Glutamatergic neuron (in vitro differentiated cells): ENCODE measurements around the gene NRG4. TPM values are rescaled to one million over a fixed set of nuclear protein-coding genes. Genes with fewer than 3 reads are reported as not detected.

Source experiments
- DNase-seq: peaks from one replicate; pipeline ENCODE4 v3.0.0; 2022
- H3K27ac Mint-ChIP-seq: one replicate; pipeline ENCODE4 v1.8.0; 2020; ENCODE audit warnings: mild to moderate bottlenecking, mixed read lengths, inconsistent platforms; ENCODE audit not compliant: unreplicated experiment
- H3K27me3 Mint-ChIP-seq: one replicate; pipeline ENCODE4 v1.8.0; 2020; ENCODE audit warnings: mild to moderate bottlenecking, moderate library complexity, mixed read lengths, inconsistent platforms; ENCODE audit not compliant: unreplicated experiment
- H3K36me3 Mint-ChIP-seq: one replicate; pipeline ENCODE4 v1.8.0; 2020; ENCODE audit warnings: mild to moderate bottlenecking, mixed read lengths, inconsistent platforms; ENCODE audit not compliant: unreplicated experiment
- H3K4me1 Mint-ChIP-seq: one replicate; pipeline ENCODE4 v1.8.0; 2020; ENCODE audit warnings: mild to moderate bottlenecking, low read depth, mixed read lengths, inconsistent platforms; ENCODE audit not compliant: unreplicated experiment
- H3K4me3 Mint-ChIP-seq: one replicate; pipeline ENCODE4 v1.8.0; 2020; ENCODE audit warnings: mild to moderate bottlenecking, mixed read lengths, inconsistent platforms; ENCODE audit not compliant: unreplicated experiment
- H3K9me3 Mint-ChIP-seq: one replicate; pipeline ENCODE4 v1.8.0; 2020; ENCODE audit warnings: mild to moderate bottlenecking, moderate library complexity, mixed read lengths, inconsistent platforms; ENCODE audit not compliant: unreplicated experiment
- total RNA-seq: library from RNA; stranded (reverse); fragmentation: NEBNext Ultra II Directional; extraction: Animal tissue kit (Norgen Biotek cat#: 25700); gene quantifications from one replicate; pipeline ENCODE4 v1.2.1, GENCODE V29; 2021; ENCODE audit not compliant: unreplicated experiment
- TF ChIP-seq, protein P1 (sequence below): fragments of 200-600 bp; sonication (generic); IDR thresholded peaks from one replicate; pipeline ENCODE4 v1.5.0; 2021; ENCODE audit not compliant: partially characterized antibody, unreplicated experiment

The NRG4 gene
- total RNA-seq, 1 donor from 2014 or later: not detected

DNA sequence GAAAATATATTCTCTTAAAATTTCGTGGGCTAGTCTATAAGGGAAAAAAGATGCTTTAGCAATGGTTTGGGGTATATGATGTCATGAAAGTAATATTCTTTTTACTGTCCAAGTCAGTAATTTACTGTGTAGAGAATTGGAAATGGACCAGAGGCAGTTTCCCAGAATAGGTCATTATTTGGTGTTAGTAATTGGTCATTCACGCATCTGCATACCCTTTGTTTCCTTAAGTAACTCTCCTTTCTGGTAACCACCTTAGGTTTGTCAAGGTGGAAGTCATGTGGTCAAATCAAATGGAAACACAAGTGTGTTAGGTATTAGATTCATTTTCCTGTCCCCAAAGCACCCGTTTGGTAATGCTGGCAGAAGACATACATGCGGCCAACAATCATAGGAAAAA lies 84.6 kb downstream of the NRG4 start:
- peaks cover 4% of the 10 kb centered on the region for H3K4me1 Mint-ChIP-seq
- H3K4me3 Mint-ChIP-seq: no peak overlapping the region
- no peak overlapping the region for H3K27ac Mint-ChIP-seq
- TF ChIP-seq, protein P1, sequence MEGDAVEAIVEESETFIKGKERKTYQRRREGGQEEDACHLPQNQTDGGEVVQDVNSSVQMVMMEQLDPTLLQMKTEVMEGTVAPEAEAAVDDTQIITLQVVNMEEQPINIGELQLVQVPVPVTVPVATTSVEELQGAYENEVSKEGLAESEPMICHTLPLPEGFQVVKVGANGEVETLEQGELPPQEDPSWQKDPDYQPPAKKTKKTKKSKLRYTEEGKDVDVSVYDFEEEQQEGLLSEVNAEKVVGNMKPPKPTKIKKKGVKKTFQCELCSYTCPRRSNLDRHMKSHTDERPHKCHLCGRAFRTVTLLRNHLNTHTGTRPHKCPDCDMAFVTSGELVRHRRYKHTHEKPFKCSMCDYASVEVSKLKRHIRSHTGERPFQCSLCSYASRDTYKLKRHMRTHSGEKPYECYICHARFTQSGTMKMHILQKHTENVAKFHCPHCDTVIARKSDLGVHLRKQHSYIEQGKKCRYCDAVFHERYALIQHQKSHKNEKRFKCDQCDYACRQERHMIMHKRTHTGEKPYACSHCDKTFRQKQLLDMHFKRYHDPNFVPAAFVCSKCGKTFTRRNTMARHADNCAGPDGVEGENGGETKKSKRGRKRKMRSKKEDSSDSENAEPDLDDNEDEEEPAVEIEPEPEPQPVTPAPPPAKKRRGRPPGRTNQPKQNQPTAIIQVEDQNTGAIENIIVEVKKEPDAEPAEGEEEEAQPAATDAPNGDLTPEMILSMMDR: no peak
- DNase-seq: no peak
- H3K9me3 Mint-ChIP-seq: peaks cover 7% of the 10 kb centered on the region
- H3K27me3 Mint-ChIP-seq: peaks cover 3% of the 10 kb centered on the region
- no peaks in the 10 kb centered on the region for H3K36me3 Mint-ChIP-seq

GRCh38 chr15:75926931-75927330 lies 85.3 kb downstream of the NRG4 start:
- no peak for DNase-seq
- TF ChIP-seq, protein P1: no peak
- no peak overlapping the region for H3K4me3 Mint-ChIP-seq
- H3K36me3 Mint-ChIP-seq: no peaks in the 10 kb centered on the region
- peaks cover 4% of the 10 kb centered on the region for H3K4me1 Mint-ChIP-seq
- H3K9me3 Mint-ChIP-seq: peaks cover 7% of the 10 kb centered on the region
- H3K27me3 Mint-ChIP-seq: peaks cover 3% of the 10 kb centered on the region
- H3K27ac Mint-ChIP-seq: no peak overlapping the region

DNA sequence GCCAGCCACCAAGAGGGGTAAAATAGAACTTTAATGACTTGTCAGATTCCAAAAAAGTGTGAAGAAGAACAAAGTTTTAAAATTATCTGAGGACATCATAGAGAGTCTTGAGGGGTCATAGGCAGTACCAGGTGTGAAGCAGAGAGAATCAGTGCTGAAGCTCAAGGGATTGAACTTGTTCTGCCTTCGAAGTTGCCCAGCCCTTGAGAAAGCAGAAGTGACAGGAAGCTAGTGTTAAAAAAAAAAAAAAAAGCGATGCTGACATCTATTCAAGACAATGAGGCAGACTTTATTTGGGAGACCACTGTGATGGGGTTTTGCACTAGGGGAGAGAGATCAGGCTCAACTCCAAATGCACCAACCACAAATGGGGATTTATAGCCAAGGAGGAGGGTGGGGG lies 86.8 kb downstream of the NRG4 start:
- Mint-ChIP-seq H3K27me3 (peaks cover 3% of the 10 kb centered on the region), H3K36me3 (no peaks in the 10 kb centered on the region), H3K4me1 (peaks cover 4% of the 10 kb centered on the region), H3K27ac (no peak overlapping the region), H3K9me3 (peaks cover 7% of the 10 kb centered on the region), H3K4me3 (no peak overlapping the region)
- TF ChIP-seq, protein P1: no peak
- DNase-seq: no peak

GRCh38 chr15:75924576-75924975 lies 87.6 kb downstream of the NRG4 start:
- TF ChIP-seq, protein P1: no peak
- Mint-ChIP-seq H3K9me3 (peaks cover 7% of the 10 kb centered on the region), H3K27me3 (peaks cover 3% of the 10 kb centered on the region), H3K4me1 (peaks cover 4% of the 10 kb centered on the region), H3K27ac (no peak overlapping the region), H3K36me3 (no peaks in the 10 kb centered on the region), H3K4me3 (no peak overlapping the region)
- no peak for DNase-seq

DNA sequence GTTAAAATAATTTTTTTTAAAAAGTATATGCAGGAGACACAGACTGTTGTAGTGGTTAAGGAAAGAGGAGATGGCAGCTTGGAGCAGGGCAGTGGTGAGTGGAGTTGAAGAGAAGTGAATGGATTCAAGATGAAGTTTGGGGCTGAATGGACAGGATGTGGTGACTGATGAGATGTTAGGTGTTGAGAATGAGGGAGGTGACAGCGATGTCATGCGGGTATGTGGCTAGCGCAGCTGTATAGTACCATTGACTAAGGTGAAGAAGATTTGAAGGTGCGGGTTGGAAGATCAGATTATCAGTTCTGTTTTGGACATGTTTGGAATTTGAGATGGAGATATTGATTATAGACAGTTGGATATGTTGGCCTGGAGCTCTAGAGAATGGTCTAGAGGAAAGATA lies 88.5 kb downstream of the NRG4 start:
- peaks cover 4% of the 10 kb centered on the region for H3K4me1 Mint-ChIP-seq
- H3K4me3 Mint-ChIP-seq: no peak overlapping the region
- DNase-seq: no peak
- peaks cover 7% of the 10 kb centered on the region for H3K9me3 Mint-ChIP-seq
- TF ChIP-seq, protein P1: no peak
- H3K27me3 Mint-ChIP-seq: peaks cover 3% of the 10 kb centered on the region
- H3K27ac Mint-ChIP-seq: no peak overlapping the region
- no peaks in the 10 kb centered on the region for H3K36me3 Mint-ChIP-seq
